HG03342 (cell line): ENCODE results near the gene ENTPD2.

Source experiments
- ATAC-seq: cut with Tn5 transposase; IDR thresholded peaks from one replicate; pipeline ENCODE4 v1.9.1; 2021; ENCODE audit warnings: mild to moderate bottlenecking, moderate library complexity; ENCODE audit not compliant: unreplicated experiment

ENTPD2 gene

DNA sequence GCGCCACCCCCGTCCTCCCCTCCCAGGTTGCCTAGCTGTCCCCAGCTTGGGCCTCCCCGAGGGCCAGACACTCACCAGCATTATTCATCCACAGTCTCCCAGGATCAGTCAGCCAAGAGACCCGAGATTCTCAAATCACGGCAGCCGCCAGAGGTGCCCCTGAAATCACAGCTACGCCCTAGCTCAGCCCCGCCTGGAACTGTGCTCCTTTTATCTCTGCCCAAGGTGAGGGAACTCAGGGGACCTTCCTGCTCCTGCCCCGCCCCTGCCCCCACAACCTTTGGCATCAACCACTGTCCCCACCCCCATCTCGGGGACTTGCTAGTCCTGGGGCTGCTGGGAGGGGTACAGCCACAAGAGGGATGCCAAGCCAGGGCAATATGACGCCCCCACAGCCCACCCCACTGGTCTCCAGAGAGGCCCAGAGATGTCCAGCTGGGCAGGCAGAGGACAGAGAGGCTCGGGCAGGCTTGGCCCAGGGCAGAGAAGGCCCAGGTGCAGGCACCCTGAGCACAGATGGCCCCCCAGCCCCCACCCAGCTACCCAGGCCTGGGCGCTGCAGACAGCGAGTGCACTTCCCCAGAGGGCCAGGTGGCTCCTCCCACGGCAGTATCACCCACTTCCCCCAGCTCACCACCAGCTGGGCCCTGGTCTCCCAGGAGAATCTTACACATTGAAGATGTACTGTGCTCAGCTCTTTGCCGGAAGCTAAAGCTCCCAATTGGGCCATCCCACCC is 21.8 kb downstream of the ENTPD2 start, which contains the start of gene FUT7:
Gene FUT7 (minus strand): TSS at position 185 of the 737 bp plus-strand sequence. CDS start 97 bp downstream, at position 88.
- ATAC-seq: no peak

DNA sequence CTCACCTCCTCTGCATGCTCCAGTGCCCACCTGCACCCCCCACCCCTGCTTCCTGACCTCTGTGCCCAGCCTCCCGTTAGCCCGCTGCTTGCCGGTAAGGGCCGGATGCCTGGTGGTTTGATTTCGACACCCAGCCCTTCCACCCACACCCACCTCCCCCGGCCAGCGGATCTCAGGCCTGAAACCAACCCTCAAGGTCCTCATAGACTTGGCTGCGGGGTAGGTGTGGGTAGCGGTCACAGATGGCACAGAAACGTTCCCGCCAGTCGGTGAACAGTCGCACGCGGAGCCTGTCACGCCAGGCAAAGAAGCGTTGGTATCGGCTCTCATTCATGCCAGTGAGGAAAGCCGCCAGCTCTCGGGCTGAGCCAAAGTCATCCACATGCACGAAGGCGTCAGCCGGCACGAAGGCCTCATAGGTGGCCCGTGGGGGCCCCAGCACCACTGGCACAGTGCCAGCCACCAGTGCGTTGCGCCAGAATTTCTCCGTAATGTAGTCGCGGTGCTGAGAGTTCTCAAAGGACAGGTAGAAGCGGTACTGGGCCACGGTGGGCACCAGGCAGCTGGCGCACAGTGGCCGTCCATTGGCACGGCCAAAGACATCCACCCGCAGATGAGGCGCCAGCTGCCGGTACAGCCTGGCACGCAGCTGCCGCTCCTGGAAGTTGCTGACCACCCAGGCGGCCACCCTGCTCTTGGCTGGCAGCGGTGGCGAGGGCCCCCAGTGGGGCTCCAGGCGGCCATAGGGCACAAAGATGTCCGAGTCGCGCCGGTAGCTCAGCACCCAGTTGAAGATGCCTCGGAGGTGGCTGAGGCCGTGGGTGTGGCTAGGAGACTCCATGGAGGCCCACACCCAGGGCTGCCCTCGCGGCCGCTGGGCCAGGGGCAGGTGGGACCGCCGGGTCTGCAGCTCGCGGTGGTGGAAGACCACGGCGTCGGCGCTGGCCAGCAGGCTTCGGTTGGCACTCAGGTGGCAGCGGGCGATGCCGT is 23.0 kb downstream of the ENTPD2 start:
- no peak for ATAC-seq

DNA sequence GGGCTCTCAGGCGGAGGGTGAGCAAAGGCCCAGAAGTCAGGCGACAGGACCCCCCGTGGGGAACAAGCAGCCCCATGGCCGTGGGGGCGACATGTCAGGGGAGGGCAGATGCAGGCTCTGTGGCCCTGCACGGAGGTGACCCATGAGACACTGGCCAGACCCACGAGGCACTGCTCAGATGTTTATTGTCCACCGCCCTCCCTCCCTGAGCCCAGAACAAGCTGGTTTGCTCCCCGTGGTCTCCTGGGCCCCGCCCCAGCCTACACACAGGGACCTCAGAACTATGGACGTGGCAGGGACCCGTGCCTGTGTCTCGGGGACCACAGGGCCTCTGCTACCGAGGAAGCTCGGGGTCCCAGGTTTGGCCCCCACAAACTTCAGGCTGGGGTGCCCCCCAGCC is 23.9 kb downstream of the ENTPD2 start:
- no peak for ATAC-seq

DNA sequence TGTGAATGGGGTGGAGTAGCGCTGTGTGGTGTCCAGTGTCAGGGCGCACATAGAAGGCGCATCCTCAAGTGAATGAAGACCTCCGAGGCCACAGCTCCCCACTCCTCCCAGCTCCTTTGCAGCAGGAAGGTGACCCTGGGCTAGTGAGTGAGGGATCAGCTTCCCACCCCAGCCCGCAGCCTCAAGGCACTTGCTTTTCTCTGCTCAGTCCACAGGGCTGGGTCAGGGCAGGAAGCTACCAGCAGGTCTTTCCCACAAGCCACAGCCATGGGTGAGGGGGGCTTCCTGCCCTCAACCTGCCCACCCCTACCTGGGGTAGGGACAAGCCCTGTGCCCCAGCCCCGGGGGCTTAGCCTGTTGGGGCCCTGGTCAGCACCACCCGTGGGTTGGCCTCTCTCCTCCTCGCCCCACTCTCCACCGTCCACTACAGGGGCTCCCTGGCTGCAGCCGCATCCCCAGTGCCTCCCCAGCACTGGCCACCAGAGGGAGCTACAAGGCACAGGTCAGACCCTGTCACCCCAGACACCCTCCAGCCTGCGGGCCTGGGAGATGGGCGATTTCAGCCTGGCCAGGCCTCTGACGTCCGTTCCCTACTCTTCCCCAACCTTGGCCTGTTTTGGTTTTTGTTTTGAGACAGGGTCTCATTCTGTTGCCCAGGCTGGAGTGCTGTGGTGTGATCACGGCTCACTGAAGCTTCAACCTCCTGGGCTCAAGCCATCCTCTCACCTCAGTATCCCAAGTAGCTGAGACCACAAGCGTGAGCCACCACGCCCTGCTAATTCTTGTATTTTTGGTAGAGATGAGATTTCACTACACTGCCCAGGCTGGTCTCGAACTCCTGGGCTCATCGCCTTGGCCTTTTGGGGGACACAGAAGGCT is 24.6 kb downstream of the ENTPD2 start:
- ATAC-seq: no peak

DNA sequence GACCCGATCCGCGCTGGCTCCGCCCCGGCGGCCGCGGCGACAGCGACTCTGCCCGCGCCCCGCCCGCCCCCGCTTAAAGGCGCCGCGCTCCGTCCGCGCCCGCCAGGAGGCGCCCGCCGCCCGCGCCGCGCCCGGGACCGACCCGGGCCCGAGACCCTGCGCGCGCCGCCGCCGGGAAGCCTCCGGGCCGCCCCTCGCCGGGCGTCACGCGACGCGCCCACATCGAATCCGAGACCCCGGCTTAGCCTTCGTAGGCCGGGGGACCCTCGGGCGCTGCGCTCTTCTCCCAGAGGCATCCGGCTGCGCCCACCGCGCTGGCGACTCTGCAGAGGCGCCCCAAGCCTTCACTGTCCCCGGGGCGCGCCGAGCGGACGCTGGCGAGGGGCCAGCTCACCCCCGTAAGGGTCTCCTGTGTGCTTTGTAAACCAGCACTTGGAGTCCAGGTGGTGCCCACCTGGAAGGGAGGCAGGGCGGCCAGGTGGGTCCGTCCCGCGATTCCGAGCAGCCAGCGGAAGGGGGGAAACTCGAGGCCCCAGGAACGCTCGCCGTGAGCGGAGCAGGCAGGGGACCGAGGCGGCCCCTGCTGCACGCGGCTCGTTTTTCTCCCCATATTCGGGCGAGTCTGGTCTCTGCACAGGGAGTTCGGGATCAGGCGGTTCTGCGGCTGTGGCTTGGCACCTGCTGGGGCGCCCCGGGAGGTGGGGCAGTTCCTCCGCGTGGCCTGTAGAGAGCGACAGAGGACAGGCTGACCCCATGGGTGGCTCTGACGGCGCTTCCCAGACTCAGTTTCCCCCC is 25.4 kb downstream of the ENTPD2 start:
- peak; percentile 48 for ATAC-seq

DNA sequence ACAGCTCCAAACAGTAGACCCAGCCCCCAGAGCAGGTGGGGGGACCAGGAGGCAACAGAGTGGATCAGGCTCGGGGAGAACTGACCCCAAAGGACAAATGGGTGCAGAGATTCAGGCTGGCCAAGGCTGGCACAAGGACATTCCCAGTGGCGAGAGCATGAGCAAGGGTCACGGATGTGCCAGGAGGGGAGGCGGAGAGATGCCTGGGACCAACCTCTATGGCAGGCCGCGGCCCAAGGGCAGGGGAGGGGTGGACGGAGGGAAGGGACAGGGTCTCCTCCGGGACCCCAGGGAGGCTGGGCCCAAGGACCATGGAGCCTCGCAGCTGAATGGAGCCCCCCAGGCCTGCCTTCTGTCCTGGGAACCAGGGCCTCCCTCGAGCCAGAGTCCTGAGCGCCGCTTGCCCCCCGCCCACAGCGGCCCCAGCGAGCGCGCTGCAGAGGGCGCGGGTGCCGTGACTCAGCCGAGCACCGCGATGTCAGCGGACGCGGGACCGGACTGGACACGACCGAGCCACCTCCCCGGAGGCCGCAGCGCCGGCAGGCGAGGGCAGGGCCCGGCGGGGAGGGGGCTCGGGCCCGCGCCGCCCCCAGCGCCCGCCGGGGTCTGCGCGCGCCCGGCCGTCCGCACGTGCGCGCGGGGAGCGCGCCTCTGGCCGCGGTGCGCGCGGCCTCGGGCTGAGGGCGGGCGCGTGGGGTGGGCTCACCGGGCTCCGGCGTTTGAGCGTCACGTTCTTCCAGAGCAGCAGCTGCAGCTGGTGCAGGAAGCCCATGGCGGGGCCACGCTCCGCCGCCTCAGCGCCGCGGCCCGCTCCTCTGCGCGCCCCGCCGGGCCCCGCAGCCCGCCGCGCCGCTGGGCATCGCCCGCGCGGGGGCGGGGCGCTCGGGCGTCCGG is 26.2 kb downstream of the ENTPD2 start, which contains the start of gene ABCA2:
Gene ABCA2 (minus strand): TSS at position 869 of the 894 bp plus-strand sequence. CDS start 97 bp downstream, at position 772.
- no peak for ATAC-seq

DNA sequence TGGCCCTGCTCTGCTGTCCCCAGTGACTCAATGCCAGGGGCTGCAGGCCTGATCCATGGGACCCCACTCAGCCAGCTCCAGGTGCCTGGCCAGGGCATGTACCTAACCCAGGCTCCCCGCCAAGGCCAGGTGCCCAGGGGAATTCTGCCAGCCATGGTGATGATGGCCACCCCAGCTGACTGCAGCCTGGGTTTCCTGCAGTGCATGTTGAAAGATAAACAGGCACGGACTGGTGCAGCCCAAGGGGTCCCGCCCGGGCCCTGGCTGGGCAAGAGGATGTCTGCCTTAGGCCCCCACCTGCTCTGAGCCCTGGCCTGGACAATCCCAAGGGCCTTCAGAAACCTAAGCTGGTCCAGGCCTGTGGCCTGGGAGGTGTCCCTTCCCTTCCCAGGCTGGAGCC is 27.0 kb downstream of the ENTPD2 start:
- ATAC-seq: no peak

DNA sequence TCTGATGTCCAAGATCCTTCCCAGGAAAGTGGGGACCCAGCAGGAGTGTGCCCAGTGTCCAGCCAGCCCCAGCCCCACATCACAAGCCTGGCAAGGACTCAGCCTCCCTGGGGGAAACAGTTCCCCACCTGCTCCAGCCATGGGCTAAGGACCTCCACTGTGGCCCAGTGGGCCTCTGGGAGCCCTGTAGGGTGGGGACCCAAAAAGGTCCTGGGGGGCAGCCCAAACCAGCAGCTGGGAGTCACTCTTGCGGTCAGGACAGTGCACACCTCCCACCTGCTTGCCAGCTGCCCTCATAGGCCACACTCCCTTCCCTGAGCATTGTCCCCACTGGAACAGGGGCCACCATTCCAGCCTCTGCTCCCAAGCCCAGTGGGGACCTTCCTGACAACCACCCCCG is 27.5 kb downstream of the ENTPD2 start:
- no peak for ATAC-seq

DNA sequence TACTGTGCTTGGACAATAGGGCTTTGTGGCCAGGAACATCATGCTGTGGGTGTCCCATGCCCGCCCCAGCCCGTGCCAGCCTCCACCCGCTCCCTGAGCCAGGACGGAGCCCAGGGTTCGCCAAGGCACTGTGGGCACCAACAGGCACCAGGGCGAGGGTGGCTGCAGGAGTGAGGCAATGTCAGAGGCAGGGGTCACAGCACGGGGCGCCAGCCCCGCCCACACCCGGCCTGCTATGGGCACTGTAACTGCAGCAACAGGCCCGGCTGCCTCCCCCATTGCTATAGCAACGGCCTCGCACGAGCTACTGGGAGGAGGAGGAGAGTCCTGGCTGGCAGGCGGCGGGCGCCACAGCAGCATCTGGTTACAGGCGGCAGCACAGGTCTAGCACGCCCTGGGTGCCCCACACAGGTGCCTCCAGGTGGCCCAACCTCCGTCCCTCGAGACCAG is 28.3 kb downstream of the ENTPD2 start:
- ATAC-seq: no peak

DNA sequence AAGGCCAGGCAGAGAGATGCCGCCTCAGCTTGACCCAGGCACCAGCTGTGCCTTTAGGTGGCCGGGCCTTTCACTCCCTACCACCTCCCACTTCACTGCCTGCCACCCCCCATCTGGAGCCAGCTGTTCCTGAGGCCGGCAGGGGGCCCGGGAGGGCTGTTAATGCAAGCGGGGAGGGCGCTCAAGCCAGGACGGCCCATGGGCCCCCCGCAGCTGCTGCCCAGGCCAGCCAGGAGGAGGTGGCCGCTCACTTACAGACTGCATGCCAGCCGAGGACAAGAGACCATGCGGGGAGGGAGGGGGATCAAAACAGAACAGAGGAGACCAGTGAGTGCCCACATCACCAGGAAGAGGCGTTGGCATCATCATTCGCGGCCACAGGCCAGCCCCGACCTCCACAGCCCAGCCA is 30.3 kb downstream of the ENTPD2 start:
- no peak for ATAC-seq

DNA sequence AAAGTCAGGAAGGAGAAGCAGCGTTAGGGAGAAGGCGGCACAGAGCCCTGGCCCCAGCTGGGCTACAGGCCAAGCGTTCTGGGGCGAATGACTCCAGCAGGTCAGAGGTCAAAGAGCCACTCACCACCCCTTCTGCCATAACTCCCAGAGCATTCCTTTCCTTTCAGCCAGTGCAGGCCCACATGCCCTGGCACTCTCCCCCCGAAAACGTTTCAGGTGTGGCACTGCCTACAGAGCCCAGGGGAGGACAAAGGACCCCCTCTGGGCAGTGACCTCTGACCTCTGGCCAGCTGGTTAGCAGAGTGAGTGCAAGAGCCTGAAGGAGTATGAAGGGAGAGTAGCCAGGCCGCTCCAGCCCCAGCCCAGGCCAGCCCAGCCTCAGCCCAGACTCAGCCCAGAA is 30.7 kb downstream of the ENTPD2 start:
- no peak for ATAC-seq

DNA sequence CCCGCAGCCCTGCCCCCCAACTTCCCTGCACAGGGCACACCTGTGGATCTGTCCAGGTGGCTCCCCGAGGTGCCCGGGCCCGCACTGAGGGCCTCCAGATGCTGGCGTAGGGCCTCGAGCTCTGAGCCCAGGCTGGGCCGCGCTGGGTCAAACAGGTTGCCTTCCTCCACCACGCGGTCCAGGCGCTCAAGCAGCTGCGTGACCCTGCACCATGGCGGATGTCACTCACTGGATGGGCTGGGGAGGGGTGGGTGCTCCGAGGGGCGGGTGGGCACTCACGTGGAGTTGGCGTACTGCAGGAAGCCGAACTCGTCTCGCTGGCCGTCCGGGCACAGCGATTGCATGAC is 31.2 kb downstream of the ENTPD2 start:
- ATAC-seq: no peak

DNA sequence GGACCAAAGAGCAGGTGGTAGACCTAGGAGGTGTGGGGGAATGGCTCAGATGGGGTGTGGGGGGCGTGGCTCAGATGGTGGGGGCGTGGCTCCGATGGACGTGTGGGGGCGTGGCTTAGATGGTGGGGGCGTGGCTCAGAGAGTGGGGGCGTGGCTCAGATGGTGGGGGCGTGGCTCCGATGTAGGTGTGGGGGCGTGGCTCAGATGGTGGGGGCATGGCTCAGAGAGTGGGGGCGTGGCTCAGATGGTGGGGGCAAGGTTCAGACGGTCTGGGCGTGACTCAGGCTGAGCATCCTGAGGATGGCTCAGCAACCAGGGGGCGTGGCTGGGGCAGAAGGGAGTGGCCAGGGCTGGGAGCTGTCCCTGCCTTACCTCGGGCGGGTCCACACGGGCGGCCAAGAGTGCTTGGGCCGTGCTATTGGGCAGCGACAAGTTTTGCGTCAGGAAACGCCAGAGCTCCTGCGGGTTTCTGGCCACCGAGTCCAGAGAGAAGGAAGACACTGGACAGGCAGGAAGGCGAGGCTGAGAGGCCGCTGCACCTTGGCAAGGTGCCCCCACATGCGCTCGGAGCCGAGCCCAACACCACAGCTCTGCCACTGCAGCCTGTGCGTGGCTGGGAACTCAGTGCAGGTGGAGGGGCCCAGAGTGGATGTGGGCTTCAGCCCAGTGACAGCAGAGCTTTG is 31.7 kb downstream of the ENTPD2 start:
- no peak for ATAC-seq

DNA sequence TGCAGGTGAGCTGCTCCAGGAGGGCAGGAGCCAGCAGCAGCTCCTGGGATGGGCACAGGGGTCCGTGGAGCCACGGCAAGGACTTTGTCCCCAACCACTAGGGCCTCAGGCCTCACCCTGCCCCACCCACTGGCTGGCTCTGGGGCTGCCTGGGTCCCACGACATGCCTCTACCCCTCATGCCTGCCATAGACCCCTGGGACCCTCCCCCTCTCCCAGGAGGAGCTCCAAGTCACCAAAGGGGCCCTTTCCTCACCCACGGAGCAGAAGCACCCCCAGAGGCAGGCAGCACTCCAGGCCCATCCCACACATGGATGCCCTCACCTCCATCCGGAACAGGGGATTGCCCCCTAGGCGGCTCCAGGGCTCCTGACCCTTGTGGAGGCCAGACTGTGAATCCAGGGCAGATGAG is 32.3 kb downstream of the ENTPD2 start:
- ATAC-seq: no peak

DNA sequence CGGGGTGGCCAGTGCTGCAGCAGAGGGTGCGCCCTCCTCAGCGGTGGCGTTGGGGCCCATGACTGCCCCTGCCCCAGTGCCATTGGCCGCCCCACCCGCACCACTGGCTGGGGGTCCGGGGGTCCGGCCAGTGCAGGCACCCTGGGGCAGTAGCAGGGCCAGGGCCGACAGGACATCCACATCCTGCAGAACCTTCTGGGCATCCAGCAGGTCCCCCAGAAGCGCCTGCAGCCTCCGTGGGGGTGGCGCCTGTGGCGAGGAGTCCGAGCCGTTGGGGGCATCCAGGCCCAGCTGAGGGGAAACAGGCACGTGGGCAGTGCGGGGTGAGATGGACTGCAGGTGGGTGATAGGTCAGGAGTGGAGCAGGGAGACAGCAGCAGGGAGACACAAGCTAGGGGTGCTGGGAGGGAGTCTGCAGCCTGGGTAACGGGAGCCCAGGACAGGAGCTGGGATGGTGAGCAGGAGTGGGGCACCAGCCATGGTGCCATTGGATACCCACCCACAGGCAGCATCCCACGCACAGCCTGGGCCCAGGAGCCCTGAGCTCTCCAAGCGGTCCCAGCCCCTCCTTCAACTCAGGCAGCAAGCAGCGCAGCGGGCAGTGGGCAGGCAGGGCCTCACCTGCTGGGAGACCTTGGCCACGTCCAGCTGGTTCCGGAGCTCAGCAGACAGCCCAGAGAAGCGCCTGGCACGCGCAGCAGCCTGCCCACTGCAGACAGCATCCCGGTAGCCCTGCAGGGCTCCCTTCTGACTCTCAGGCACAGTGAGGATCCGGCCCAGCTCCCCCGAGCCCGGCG is 32.9 kb downstream of the ENTPD2 start:
- no peak for ATAC-seq

DNA sequence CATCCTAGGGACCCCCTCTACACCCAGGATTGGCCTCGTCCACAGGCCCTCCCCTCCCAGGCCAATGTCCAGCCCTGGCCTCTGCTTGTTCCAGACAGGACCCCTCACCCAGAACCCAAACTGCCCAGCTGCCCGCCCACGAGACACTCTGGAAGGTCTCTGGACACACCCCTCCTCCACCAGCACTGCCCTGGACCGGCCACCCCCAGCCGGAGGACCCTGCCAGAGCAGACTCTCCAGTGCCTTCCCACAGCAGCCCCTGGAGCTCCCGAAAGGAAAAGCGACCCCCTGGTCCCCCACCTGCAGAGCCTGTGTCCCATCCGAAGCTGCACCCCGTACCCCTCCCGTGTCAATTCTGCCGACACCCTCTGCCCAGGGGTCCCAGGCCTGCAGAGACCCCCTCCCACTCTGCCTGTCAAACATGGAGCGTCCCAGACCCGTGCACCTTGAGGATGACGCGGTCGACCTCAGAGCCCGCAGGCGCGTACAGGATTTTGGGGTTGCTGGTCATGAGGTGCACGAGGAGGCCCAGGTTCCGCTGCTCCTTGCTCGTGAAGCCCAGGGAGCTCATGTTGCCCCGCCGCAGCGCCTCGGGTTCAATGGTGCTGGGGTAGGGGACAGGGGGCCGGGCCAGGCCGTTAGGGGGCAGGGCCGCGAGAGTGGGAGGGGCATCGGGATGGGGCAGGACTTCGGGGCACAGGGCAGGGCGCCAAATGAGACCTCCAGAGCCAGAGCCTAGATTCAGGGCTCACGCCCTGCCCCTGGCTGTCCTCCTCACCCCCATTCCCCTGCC is 33.8 kb downstream of the ENTPD2 start:
- no peak for ATAC-seq
